WI38 (cell line): ENCODE results near the gene SSU72.
"Not testable (repeated sequence)": the region's sequence is repeated elsewhere in the genome, so short reads cannot be mapped to it uniquely, and the experiment has no call there.

ENCODE experiments used
- H3K4me3 ChIP-seq: 2 replicates; pipeline ENCODE4 v1.5.1; 2011; ENCODE audit warnings: low read depth, mild to moderate bottlenecking, control low read depth, low read length
- TF ChIP-seq, protein P1 (sequence below): IDR thresholded peaks from 2 replicates; pipeline ENCODE4 v1.5.1; 2012; ENCODE audit warnings: low read depth, mild to moderate bottlenecking, control low read depth, low read length

Gene SSU72

DNA sequence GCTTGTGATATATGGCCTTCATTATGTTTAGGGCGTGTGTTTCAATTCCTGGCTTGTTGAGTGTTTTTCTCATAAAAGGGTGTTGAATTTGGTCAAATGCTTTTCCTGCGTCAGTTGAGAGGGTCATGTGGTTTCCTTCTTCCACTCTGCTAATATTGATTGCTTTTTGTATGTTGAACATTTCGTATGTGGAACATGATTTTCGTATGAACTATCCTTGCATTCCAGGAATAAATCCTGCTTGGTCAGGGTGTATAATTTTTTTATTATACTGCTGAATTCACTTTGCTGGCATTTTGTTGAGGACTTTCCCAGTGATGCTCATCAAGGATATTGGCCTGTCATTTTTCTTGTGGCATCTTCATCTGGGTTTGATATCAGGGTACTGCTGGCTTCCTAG lies 67.4 kb downstream of the SSU72 start:
- no peak overlapping the region for H3K4me3 ChIP-seq
- TF ChIP-seq, protein P1, sequence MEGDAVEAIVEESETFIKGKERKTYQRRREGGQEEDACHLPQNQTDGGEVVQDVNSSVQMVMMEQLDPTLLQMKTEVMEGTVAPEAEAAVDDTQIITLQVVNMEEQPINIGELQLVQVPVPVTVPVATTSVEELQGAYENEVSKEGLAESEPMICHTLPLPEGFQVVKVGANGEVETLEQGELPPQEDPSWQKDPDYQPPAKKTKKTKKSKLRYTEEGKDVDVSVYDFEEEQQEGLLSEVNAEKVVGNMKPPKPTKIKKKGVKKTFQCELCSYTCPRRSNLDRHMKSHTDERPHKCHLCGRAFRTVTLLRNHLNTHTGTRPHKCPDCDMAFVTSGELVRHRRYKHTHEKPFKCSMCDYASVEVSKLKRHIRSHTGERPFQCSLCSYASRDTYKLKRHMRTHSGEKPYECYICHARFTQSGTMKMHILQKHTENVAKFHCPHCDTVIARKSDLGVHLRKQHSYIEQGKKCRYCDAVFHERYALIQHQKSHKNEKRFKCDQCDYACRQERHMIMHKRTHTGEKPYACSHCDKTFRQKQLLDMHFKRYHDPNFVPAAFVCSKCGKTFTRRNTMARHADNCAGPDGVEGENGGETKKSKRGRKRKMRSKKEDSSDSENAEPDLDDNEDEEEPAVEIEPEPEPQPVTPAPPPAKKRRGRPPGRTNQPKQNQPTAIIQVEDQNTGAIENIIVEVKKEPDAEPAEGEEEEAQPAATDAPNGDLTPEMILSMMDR = no peak

DNA sequence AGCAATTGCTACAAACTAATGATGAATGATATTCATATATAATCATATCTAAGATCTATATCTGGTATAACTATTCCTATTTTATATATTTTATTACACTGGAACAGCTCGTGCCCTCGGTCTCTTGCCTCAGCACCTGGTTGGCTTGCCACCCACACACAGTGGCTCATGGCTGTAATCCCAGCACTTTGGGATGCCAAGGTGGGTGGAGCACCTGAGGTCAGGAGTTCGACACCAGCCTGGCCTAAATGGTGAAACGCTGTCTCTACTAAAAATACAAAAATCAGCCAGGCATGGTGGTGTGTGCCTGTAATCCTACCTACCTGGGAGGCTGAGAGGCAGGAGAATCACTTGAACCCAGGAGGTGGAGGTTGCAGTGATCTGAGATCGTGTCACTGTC lies 68.9 kb downstream of the SSU72 start:
- H3K4me3 ChIP-seq = not testable (repeated sequence)

- not testable (repeated sequence) for H3K4me3 ChIP-seq
Observed at GRCh38 chr1:1505366-1505798, 69.3 kb downstream of the SSU72 start.

DNA sequence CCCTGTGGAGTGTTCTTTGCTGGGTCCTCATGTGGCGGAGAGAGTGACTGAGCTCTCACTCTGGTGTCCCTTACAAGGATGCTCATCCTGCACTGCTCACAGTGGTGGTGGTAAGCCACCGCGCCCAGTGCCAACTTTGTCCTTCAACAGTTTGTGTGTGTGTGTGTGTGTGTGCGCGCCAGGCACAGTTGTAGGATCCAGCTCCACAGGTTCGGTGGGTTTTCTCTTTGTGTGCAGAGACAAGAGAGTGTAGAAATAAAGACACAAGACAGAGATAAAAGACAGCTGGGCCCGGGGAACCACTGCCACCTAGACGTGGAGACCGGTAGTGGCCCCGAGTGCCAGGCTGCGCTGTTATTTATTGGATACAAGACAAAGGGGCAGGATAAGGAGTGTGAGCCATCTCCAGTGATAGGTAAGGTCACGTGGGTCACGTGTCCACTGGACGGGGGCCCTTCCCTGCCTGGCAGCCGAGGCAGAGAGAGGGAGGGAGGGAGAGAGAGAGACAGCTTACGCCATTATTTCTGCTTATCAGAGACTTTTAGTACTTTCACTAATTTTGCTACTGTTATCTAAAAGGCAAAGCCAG lies 69.8 kb downstream of the SSU72 start:
- TF ChIP-seq, protein P1 = peak; percentile 23; the same call in 1 of the 2 replicates
- H3K4me3 ChIP-seq = not testable (repeated sequence)

DNA sequence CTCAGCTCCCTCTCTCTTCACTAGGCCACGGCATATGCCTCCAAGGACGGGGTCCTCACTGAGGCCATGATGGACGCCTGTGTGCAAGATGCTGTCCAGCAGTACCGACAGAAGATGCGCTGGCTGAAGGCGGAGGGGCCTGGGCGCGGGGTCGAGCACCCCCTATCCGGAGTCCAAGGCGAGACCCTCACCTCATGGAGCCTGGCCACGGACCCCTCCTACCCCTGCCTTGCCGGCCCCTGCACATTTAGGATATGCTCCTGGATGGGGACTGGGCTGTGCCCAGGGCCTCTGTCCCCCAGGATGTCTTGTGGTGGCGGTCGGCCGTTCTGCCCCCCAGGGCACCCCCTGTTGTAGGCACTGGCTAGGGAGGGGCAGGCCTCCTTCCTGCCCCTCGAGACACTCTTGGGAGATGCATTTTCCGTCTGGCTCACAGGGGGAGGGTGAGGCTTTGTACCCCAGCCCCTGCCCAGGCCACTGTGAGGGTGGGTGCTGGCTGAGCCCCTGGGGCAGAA lies 79.1 kb downstream of the SSU72 start:
- not testable (repeated sequence) for H3K4me3 ChIP-seq

DNA sequence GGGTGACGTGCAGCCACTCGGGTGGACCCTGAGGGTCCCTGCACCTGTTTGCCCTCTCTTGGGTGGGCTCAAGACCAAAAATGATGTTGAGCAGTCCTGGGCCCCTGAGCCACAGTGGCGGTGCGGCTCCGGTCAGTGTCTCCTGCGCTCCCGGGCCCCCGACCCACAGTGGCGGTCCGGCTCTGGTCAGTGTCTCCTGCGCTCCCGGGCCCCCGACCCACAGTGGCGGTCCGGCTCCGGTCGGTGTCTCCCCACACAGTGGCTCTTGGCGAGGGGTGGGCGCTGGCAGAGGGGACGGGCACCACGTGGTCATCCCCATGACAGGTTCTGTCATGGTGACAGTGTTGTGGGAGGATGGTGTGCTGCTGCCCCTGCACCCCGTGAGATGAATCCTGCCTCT lies 80.4 kb downstream of the SSU72 start:
- not testable (repeated sequence) for H3K4me3 ChIP-seq
